Activated naive CD8-positive, alpha-beta T cell treated with anti-CD3 and anti-CD28 coated beads, Interleukin-2, amount 50 U/mL, for 24 hours (primary cell): Measurements from ENCODE around the gene RNF113B.

Source experiments
- ATAC-seq: fragments of 150-1000 bp; cut with Tn5 transposase; one replicate; pipeline ENCODE4 v1.10.0; 2021
- DNase-seq: peaks from one replicate; pipeline ENCODE4 v3.0.0; 2021
- H3K27ac Mint-ChIP-seq: one replicate; pipeline ENCODE4 v1.8.0; 2021; ENCODE audit warnings: mild to moderate bottlenecking, mixed read lengths
- H3K27me3 Mint-ChIP-seq: one replicate; pipeline ENCODE4 v1.8.0; 2021; ENCODE audit warnings: mixed read lengths
- H3K36me3 Mint-ChIP-seq: one replicate; pipeline ENCODE4 v1.8.0; 2021; ENCODE audit warnings: low read depth, mixed read lengths
- H3K4me1 Mint-ChIP-seq: one replicate; pipeline ENCODE4 v1.8.0; 2021; ENCODE audit warnings: mixed read lengths
- H3K4me3 Mint-ChIP-seq: one replicate; pipeline ENCODE4 v1.8.0; 2021; ENCODE audit warnings: mild to moderate bottlenecking, moderate library complexity, mixed read lengths
- H3K9me3 Mint-ChIP-seq: one replicate; pipeline ENCODE4 v1.8.0; 2021; ENCODE audit warnings: mixed read lengths

Gene RNF113B

GRCh38 chr13:98214707-98215106, 37.6 kb upstream of the RNF113B start:
- peaks cover 1% of the 10 kb centered on the region for H3K27me3 Mint-ChIP-seq
- no peak overlapping the region for H3K4me3 Mint-ChIP-seq
- H3K27ac Mint-ChIP-seq = no peak overlapping the region
- no peaks in the 10 kb centered on the region for H3K36me3 Mint-ChIP-seq
- no peak for DNase-seq
- H3K9me3 Mint-ChIP-seq = no peaks in the 10 kb centered on the region
- H3K4me1 Mint-ChIP-seq = no peaks in the 10 kb centered on the region
- ATAC-seq = no peak

GRCh38 chr13:98214008-98214643, 37.1 kb upstream of the RNF113B start:
- H3K36me3 Mint-ChIP-seq = no peaks in the 10 kb centered on the region
- no peak overlapping the region for H3K27ac Mint-ChIP-seq
- no peaks in the 10 kb centered on the region for H3K9me3 Mint-ChIP-seq
- H3K27me3 Mint-ChIP-seq = peaks cover 1% of the 10 kb centered on the region
- ATAC-seq (no peak), DNase-seq (no peak)
- no peak overlapping the region for H3K4me3 Mint-ChIP-seq
- H3K4me1 Mint-ChIP-seq = no peaks in the 10 kb centered on the region

GRCh38 chr13:98213354-98213753, 36.3 kb upstream of the RNF113B start:
- no peaks in the 10 kb centered on the region for H3K9me3 Mint-ChIP-seq
- ATAC-seq (no peak), DNase-seq (no peak)
- no peak overlapping the region for H3K4me3 Mint-ChIP-seq
- H3K36me3 Mint-ChIP-seq = no peaks in the 10 kb centered on the region
- peaks cover 1% of the 10 kb centered on the region for H3K27me3 Mint-ChIP-seq
- H3K4me1 Mint-ChIP-seq = no peaks in the 10 kb centered on the region
- H3K27ac Mint-ChIP-seq = no peak overlapping the region

- peaks cover 1% of the 10 kb centered on the region for H3K27me3 Mint-ChIP-seq
- H3K27ac Mint-ChIP-seq = no peak overlapping the region
- DNase-seq (no peak), ATAC-seq (no peak)
- H3K36me3 Mint-ChIP-seq = no peaks in the 10 kb centered on the region
- no peaks in the 10 kb centered on the region for H3K9me3 Mint-ChIP-seq
- H3K4me1 Mint-ChIP-seq = no peaks in the 10 kb centered on the region
- H3K4me3 Mint-ChIP-seq = no peak overlapping the region
Measured at GRCh38 chr13:98212763-98213162, 35.7 kb upstream of the RNF113B start.

- H3K9me3 Mint-ChIP-seq = peaks cover 21% of the 10 kb centered on the region
- no peaks in the 10 kb centered on the region for H3K4me1 Mint-ChIP-seq
- no peak overlapping the region for H3K27ac Mint-ChIP-seq
- no peaks in the 10 kb centered on the region for H3K36me3 Mint-ChIP-seq
- no peak overlapping the region for H3K4me3 Mint-ChIP-seq
- ATAC-seq (no peak), DNase-seq (no peak)
- peaks cover 4% of the 10 kb centered on the region for H3K27me3 Mint-ChIP-seq
Measured at GRCh38 chr13:98208606-98209005, 31.5 kb upstream of the RNF113B start.

GRCh38 chr13:98207416-98207815, 30.3 kb upstream of the RNF113B start:
- Mint-ChIP-seq H3K27me3 (peaks cover 6% of the 10 kb centered on the region), H3K4me1 (no peaks in the 10 kb centered on the region), H3K36me3 (no peaks in the 10 kb centered on the region), H3K27ac (no peak overlapping the region), H3K9me3 (peaks cover 21% of the 10 kb centered on the region), H3K4me3 (no peak overlapping the region)
- DNase-seq = no peak
- ATAC-seq = no peak

GRCh38 chr13:98206946-98207345, 29.9 kb upstream of the RNF113B start:
- Mint-ChIP-seq H3K4me3 (no peak overlapping the region), H3K9me3 (peaks cover 21% of the 10 kb centered on the region), H3K27me3 (peaks cover 6% of the 10 kb centered on the region), H3K27ac (no peak overlapping the region), H3K4me1 (no peaks in the 10 kb centered on the region), H3K36me3 (no peaks in the 10 kb centered on the region)
- no peak for ATAC-seq
- no peak for DNase-seq

GRCh38 chr13:98204546-98204945, 27.5 kb upstream of the RNF113B start:
- Mint-ChIP-seq H3K27ac (no peak overlapping the region), H3K4me1 (no peaks in the 10 kb centered on the region), H3K36me3 (no peaks in the 10 kb centered on the region), H3K4me3 (no peak overlapping the region), H3K27me3 (peaks cover 5% of the 10 kb centered on the region), H3K9me3 (peaks cover 21% of the 10 kb centered on the region)
- DNase-seq (no peak), ATAC-seq (no peak)

GRCh38 chr13:98203646-98204326, 26.7 kb upstream of the RNF113B start:
- Mint-ChIP-seq H3K36me3 (no peaks in the 10 kb centered on the region), H3K27me3 (peaks cover 5% of the 10 kb centered on the region), H3K4me1 (no peaks in the 10 kb centered on the region), H3K9me3 (peaks cover 21% of the 10 kb centered on the region), H3K27ac (no peak overlapping the region), H3K4me3 (no peak overlapping the region)
- DNase-seq = no peak
- no peak for ATAC-seq

GRCh38 chr13:98201984-98202383, 24.9 kb upstream of the RNF113B start:
- ATAC-seq (no peak), DNase-seq (no peak)
- H3K4me1 Mint-ChIP-seq = no peaks in the 10 kb centered on the region
- H3K4me3 Mint-ChIP-seq = no peak overlapping the region
- H3K9me3 Mint-ChIP-seq = peaks cover 18% of the 10 kb centered on the region
- peaks cover 5% of the 10 kb centered on the region for H3K27me3 Mint-ChIP-seq
- H3K36me3 Mint-ChIP-seq = no peaks in the 10 kb centered on the region
- H3K27ac Mint-ChIP-seq = no peak overlapping the region

- H3K27ac Mint-ChIP-seq = no peak overlapping the region
- H3K4me1 Mint-ChIP-seq = no peaks in the 10 kb centered on the region
- H3K36me3 Mint-ChIP-seq = no peaks in the 10 kb centered on the region
- H3K9me3 Mint-ChIP-seq = peaks cover 10% of the 10 kb centered on the region
- peaks cover 5% of the 10 kb centered on the region for H3K27me3 Mint-ChIP-seq
- no peak overlapping the region for H3K4me3 Mint-ChIP-seq
- ATAC-seq (no peak), DNase-seq (no peak)
Measured at GRCh38 chr13:98201189-98201588, 24.1 kb upstream of the RNF113B start.

- no peaks in the 10 kb centered on the region for H3K36me3 Mint-ChIP-seq
- ATAC-seq (no peak), DNase-seq (no peak)
- no peaks in the 10 kb centered on the region for H3K4me1 Mint-ChIP-seq
- H3K9me3 Mint-ChIP-seq = peaks cover 4% of the 10 kb centered on the region
- no peak overlapping the region for H3K4me3 Mint-ChIP-seq
- no peak overlapping the region for H3K27ac Mint-ChIP-seq
- peaks cover 2% of the 10 kb centered on the region for H3K27me3 Mint-ChIP-seq
Measured at GRCh38 chr13:98200211-98200878, 23.3 kb upstream of the RNF113B start.

GRCh38 chr13:98199480-98199879, 22.4 kb upstream of the RNF113B start:
- Mint-ChIP-seq H3K4me1 (no peaks in the 10 kb centered on the region), H3K27ac (no peak overlapping the region), H3K27me3 (peaks cover 2% of the 10 kb centered on the region), H3K9me3 (no peaks in the 10 kb centered on the region), H3K4me3 (no peak overlapping the region), H3K36me3 (no peaks in the 10 kb centered on the region)
- ATAC-seq = no peak
- DNase-seq = no peak

- Mint-ChIP-seq H3K4me1 (no peaks in the 10 kb centered on the region), H3K27me3 (peaks cover 2% of the 10 kb centered on the region), H3K4me3 (no peak overlapping the region), H3K9me3 (no peaks in the 10 kb centered on the region), H3K27ac (no peak overlapping the region), H3K36me3 (no peaks in the 10 kb centered on the region)
- ATAC-seq (no peak), DNase-seq (no peak)
Measured at GRCh38 chr13:98198683-98199082, 21.6 kb upstream of the RNF113B start.

- Mint-ChIP-seq H3K27ac (no peak overlapping the region), H3K36me3 (no peaks in the 10 kb centered on the region), H3K9me3 (no peaks in the 10 kb centered on the region), H3K4me3 (no peak overlapping the region), H3K27me3 (peaks cover 3% of the 10 kb centered on the region), H3K4me1 (no peaks in the 10 kb centered on the region)
- ATAC-seq = no peak
- no peak for DNase-seq
Measured at GRCh38 chr13:98195054-98195791, 18.2 kb upstream of the RNF113B start.
